SK-N-DZ (cell line): ENCODE results near the gene CRACR2A.

ENCODE experiments used
- DNase-seq: peaks from one replicate; pipeline ENCODE4 v3.0.0-alpha.2; 2015; ENCODE audit warnings: low spot score

CRACR2A gene

DNA sequence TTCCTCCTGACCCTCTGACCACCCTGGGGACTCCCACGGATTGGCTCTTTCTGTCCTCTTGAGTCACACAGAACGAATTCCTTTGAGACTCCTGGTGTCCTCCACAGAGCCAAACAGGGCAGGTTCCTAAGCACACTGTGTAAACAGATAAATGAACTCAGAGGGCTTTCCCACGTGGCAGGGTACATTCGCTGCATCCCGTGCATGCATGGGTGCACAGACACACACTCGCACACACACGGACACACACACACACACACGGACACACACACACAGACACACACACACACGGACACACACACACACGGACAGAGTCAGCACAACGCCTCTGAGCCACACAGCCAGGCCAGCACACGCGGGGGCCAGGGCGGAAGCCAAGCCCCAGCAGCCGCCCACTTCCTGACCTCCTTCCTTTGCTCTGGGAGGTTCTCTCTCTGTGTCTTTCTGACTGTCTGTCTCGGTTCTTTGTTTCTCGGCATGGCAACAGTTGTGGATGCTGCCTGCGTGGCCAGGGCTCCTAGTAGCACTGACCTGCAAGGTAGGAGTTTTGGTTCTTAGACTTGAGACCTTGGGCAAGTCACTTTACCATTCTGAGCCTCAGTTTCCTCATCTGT lies 706 bp downstream of the CRACR2A start:
- peak; percentile 12 for DNase-seq

DNA sequence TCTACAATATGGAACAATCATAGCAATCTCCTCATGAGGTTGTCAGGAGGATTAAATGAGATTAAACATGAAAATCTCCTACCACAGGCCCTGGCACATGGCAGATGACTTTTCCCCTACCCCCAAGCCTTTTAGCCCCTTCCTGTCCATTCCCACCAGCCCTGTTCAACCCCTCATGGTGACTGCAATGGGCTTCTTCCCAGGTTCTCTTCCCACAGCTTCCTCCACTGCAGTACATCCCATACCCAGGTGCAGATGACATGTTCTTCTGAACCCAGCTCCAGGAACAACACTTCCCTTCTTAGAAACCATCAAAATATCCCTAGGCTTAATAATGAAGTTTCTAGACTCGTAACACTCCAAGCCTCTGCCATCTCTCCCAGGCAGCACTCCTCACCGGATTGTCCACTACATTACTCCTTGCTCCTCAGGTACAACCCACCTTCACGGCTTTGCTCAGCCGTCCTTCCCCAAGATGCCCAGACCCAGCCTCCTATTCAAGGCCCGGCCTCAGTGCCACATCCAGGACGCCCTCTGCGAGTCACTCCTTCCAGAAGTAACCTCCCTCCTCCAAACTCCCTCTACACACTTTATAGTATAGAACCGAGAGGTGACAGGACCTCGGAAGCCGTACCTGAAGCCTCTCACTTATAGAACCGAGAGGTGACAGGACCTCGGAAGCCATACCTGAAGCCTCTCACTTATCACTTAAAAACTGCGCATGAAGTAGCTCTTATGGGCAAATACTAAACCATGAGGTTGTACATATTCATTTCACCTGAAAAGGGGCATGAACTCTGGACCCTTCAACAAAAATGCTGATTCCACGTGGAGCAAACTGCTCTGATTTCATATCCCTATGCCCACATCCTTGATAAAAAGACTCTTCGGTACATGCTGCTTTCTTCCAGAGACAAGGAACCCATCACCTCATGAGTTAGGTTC lies 1.5 kb downstream of the CRACR2A start:
- DNase-seq, result no peak

DNA sequence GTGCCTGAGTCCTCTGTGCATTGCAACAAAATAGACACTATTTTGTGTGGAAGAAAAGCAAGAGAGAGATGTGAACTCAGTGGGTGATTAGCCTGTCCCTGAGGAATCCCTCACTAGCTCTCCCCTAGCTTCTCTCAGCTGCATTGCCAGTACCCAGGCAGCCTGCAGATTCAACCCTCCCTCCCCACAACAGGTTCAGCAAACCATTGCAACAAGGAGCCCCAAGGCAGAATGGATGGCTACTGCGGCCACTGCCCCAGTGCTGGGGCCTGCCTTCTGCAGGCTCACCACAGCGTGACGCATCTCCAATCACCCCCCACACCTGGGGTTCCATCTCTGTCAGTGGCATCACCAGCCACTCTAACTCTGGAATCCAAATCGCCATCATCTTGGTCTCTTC lies 2.3 kb downstream of the CRACR2A start:
- DNase-seq, result no peak

DNA sequence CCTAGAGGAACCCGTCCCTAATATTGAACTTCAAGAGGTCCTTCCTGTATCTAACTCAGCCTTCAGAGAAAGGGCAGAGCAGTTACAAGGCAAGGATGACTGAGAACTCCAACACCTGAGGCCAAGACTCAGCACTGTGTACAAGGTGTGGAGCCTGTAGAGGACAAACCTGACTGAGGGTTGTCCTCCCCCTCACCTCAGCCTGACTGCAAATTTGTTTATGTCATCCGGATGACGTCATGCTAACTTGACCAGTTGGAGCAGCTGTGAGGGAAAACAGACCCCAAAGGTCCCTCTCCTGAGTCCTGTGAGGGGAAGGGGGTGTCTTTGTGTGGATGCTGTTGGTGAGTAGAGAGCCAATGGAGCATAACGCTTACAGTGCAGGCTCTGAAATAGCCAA lies 4.3 kb downstream of the CRACR2A start:
- peak; percentile 17 for DNase-seq

DNA sequence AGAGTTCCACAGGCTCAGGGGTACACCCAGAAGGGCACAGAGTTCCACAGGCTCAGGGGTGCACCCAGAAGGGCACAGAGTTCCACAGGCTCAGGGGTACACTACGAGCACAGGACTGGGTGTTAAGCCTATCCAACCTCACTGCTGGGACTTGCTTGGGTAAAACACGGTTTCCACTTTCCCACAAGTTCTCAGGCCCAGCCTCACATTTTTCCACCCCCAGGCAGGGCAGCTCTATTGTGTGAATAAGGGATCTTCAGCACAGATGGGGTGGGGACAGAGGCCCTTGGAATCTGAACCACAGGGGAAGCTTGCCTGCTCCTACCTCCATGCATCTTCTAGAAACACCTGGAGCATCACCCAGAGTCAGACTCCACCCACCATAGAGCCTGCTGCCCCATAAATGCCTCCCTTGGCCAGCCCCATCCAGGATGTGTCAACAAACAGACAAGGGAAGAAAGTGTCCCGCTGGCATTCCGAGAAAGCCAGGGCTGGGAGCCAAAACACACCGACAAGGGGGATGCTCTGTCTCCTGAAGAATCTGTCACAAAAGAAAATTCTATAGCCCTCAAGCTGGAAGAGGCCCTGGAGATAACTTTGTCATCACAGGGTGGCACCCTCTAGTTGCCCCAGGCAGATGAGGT lies 4.8 kb downstream of the CRACR2A start:
- DNase-seq, result no peak

DNA sequence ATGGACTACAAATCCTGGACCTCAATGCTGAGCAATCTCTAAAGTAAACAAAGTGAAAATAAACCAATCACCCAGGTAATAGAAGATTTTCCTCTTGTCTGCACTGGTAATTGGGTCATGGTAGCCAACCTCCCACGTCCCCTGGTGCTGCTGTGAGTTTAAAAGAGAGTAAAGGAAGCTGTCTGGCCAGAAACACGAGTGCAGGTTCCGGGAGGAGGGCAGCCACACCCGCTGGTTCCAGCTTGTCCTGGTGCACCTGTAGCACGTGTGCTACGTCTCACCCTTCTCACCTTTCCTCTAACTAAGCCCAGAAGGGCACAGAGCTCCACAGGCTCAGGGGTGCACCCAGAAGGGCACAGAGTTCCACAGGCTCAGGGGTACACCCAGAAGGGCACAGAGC lies 5.4 kb downstream of the CRACR2A start:
- no peak for DNase-seq

DNA sequence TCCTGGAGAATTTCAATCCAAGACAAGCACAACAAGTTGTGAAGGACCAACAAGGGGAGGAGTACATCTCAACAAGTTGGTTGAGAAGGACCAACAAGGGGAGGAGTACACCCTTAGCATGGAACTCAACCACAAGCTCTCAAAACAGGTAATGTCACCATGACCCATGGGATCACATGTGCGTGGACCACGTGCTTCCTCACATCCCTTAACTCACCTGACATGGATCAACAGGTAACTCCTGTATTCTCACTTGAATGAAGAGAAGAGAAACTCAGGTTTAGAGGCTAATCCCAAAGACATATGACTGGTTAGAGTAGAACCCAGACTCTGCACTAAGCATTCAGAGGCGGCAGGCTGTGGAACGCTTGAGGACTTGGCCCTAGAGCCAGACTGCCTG lies 6.2 kb downstream of the CRACR2A start:
- no peak for DNase-seq

DNA sequence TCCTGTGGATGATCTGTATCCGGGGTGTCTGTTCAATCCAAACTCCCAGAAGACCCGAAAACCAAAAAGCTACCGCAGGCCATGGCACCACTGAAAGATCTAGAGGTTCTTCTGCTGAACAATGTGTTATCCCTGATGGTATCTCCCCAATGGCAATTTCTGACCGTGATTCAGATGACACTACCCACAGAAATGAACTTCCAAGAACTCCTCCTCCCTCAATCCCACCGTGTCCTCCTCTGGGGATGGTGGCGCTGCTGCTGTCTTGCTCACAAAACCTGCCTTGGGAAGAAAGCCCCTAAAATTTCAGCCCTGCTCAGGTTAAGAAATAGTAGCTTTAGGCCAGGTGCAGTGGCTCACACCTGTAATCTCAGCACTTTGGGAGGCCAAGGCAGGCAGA lies 7.8 kb downstream of the CRACR2A start:
- DNase-seq, result no peak

DNA sequence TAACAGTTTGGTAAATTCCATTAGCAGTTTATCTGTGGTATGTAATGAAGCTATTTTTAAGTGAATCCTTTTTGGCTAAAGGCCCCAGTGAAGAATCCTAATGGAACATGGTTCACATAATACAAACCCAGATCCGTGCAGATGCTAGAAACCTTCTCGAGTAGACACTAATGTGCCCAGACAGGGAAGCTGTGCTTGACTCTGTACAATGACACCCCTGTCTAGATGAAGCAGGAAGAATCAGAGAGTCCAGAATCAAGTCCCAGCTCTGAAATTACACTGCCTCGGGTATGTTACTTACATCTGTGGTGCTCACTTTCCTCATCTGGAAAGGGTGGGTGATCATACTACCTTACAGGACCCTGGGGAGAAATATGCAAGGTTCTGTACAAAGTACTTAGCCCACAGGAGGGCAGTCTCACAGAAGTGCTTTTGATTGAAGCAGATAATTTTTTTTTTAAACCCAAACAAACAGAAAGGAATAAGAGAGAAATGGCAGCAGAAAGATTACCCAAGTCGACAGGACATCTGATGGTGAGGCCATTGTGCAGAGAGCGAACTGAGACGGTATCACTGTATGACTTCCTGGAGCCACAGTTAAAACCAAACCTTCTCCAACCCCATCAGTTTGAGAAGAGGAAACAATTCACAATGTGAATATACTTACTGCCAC lies 8.5 kb downstream of the CRACR2A start:
- no peak for DNase-seq

DNA sequence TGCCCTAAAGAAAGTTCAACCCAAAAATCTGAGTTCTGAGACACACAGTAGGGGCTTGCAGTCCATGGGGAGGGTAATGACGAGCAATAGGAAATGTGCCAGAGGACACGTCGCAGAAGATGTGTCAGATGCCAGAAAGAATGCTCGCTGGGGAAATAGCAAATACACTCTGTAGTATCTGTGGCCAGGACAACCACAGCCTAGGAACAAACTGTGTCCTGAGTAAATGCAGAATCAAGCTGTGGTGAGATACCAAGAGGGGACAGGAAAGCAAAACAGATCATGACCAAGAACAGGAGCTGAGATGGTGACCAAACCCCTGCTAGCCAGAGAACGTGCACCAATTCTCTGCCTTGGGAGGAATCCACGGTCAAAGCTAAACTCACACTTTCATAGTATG lies 9.1 kb downstream of the CRACR2A start:
- no peak for DNase-seq

DNA sequence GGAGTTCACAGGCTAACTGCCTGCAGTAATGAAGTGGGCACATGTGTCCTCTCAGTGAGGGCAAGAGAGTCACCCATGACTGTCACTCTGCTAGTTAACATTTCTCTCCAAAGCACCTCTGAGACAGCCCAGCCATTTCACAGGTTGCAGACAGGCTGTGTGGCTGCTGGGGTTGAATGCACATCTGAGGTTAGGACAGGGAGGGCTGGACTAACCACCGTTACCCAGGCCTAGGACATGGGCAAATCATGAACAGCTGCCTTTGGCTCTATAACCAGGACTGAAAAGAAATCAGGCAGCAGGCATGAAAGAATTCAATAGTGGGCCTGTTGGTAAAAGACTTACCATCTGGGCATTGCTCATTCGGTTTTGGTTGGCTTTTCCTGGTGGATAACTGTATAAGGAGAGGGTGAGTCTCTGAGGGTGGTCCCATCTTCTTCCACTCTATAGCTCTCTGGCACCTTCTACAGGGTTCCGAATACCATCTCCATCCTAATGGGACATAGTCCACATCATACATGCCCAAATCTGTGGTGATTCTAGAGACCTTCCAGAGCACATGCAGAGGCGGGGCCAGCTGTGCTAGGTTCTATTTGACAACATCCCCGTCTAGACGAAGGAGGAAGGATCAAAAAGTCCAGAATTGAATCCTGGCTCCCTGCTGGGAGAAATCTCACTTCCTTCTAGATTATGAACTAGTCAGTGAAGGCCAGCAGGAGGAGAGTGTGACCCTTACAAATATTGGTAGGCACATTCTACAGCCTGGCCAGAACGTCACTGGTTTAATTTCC lies 10.8 kb downstream of the CRACR2A start:
- DNase-seq, result no peak

DNA sequence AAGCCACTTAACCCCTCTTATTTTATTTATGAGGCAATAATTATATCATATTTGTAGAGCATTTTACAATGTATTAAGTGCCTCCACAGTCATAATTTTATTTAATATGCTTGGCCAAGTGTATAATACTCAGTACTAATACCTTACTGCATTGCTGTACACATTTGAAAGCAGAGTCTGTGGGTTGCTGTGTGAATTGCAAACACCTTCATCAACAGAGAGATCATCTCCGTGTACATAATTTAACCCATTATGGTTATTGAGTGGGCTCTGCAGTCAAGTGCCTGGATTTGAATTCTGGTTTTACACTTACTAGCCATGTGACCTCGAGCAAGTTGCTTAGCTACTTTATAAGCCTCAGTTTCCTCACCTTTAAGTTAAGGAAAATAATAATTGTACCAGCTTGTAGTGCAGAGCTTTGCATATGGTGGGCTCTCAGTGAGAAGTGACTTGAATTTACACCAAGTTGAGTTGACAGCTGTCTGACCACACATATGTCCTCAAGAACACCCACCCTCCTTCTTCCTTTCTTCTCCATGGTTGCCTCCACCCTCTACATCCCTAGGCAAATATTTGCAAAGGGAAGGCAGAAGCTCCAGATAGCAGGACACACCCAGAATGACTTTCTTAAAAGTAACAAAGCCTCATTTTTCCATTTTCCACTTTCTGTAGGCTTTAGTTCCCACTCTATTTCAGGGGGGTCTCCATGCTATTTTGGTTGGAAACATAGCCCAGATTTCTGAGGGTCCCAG lies 12.3 kb downstream of the CRACR2A start:
- DNase-seq, result no peak

DNA sequence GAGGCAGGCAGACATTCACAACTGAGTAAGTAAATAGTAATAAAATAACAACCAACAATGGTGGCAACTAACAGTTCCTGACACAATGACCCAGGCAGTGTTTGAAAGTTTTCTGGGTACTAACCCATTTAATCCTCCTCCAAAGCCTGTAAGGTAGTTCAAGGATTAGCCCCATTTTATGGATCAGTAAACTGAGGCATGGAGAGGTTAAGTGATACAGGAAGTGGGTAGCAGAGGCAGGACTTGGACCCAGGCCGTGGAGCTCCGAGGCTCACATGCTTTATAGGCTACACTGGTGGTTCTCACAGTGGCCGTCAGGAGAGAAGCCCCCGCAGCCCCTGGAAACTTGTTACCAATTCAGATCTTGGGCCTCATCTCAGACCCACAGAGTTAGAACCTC lies 17.5 kb downstream of the CRACR2A start:
- DNase-seq, result no peak

DNA sequence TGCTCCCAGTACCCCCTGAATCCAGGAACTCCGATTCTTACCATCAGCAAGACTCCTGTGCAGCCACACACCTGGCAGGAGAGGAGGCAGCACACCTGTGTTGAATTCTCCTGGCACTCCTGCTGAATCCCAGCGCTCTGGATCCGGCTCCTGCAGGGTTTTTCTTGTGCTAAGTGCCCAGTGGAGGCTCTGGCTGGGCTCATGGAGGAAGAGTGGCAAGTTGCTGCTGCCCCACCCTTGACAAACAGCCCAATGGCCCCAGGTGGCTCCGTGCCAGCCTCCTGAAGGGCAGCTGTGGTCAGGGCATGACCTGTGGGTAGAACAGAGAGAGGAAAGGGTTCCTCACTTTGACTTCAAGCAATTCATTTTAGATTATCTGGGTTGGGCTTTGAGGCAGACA lies 20.0 kb downstream of the CRACR2A start:
- no peak for DNase-seq

DNA sequence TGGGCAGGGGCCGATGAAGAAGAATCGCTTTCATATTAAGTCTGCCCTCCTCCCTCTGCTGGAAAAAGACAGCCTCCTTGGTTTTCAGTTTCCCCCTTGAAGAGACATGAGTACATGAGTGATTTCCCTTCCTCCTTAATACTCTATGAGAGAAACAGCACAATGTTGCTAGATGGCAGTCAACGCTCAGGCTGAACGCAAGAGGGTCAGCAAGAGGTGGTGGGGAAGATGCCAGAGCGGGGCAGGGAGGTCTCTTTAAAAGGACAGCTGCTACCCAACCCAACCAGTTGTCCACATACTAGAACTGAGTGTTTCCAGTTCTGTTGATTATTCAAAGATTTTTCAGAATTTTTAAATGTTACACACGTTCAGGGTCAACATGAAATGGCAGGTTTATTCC lies 22.8 kb downstream of the CRACR2A start:
- no peak for DNase-seq

DNA sequence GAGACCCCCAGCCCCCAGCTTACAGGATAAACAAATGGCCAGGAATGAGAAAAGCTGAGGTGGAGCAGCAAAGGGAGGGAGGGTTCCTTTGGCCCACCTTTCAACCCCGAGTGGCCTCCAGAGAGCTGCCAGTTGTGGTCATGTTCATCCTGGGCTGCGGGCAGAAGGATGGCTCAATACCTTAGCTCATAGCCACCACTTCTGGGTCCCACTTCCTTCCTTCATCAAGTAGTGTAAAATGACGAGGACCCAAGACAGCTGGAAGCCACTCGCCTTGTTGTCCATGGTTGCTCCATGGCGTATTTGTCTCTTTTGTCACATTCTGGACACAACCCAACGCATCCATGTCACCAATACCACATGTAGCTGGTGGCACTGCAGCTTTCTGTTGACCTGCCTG lies 24.2 kb downstream of the CRACR2A start:
- DNase-seq, result no peak

DNA sequence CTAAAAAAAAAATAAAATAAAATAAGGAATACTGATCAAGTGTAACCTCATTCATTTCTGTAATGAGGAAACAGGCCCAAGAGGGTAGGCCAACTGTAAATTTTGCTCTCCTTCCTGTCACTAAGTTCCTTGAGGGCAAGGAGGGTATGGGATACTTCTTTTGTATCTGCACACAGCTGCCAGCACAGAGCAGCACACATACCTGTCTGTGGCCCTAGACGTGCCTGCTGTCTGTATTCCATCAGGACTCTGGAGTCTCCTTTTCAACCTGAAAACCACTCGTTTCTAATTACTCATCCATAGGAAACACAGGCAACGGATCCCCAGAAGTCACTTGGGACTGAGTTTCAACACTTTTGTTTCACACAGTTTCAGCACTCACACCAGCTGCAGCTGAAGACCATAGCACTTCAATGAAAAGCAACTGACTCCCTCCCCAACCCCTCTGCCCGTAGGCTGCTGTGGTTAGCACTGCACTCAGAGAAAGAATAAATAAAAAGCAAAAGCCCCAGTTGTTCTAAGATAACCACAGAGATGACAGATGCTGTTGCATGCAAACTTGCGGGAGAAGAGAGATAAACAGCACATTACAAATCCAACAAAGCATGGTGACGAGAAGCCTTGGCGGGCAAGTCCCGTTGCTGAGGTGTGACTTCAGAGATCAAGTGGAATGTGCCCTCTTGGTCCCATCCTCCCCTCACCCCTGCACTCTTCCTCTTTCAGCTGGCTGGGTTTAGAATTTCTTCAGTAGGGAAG lies 24.9 kb downstream of the CRACR2A start:
- no peak for DNase-seq

DNA sequence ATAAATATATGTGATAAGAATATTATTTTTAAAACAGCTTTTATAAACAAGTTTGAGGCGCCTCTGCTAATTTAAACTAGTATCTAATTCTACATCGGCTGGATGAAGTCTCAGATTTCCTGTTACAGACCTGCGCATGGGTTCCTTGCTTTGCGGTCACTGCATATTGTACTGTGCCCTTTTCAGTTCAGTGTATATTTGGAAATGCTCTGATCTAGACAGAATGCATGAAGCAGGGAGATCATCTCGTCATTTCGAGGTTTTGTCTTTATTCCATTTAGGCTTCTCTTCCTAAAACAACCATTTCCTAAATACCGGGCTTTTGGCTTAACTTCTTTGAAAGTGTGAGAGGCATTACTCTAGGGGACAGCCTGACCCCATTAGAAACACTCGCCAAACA lies 25.6 kb downstream of the CRACR2A start:
- no peak for DNase-seq

DNA sequence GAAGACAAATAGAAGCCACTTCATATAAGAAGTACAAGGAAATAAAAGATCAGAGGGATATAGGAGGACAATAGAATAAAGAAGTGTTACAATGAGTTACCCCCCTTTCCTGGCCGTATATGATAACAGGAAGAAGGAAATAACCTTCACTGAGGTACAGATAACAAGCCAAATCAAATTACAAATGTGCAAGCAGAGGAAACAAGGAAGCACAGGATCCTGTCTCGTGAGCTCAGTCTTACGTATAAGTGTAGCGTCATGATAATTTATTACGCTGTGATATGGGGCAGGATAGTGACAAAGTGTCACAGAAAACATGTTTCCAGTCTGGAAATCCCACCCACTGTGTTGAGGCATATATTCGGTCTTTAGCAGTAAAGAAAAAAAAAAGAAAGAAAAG lies 26.5 kb downstream of the CRACR2A start:
- DNase-seq, result no peak
